HL-60 (cell line): ENCODE data around the gene AGA.

Source experiments
- CTCF ChIP-seq: IDR thresholded peaks from one replicate; pipeline ENCODE4 v1.5.1; 2011; ENCODE audit warnings: low read length, control low read depth, inconsistent platforms; ENCODE audit not compliant: insufficient read depth
- POLR2AphosphoS5 ChIP-seq: IDR thresholded peaks from 2 replicates; pipeline ENCODE4 v1.6.1; 2012; ENCODE audit warnings: low read depth
- REST ChIP-seq: IDR thresholded peaks from 2 replicates; pipeline ENCODE4 v1.6.1; 2012; ENCODE audit warnings: low read depth; ENCODE audit not compliant: insufficient replicate concordance
- SPI1 ChIP-seq: IDR thresholded peaks from 2 replicates; pipeline ENCODE4 v1.6.1; 2012; ENCODE audit warnings: low read depth, mild to moderate bottlenecking, borderline replicate concordance

- TF ChIP-seq CTCF (no peak), REST (no peak), POLR2AphosphoS5 (no peak), SPI1 (no peak)
Measured at GRCh38 chr4:177385576-177386277, 56.5 kb downstream of the AGA start.
